ENCODE measurements around the gene TSSC4.

The TSSC4 gene

GRCh38 chr11:2436013-2436520, 35.5 kb downstream of the TSSC4 start:
- DNase-seq: no peak

GRCh38 chr11:2436521-2437031, 36.0 kb downstream of the TSSC4 start:
- no peak for DNase-seq

- no peak for DNase-seq
Measured at GRCh38 chr11:2437516-2437915, 37.0 kb downstream of the TSSC4 start.

GRCh38 chr11:2439820-2440219, 39.3 kb downstream of the TSSC4 start:
- no peak for DNase-seq

GRCh38 chr11:2440646-2441045, 40.1 kb downstream of the TSSC4 start:
- no peak for DNase-seq

- no peak for DNase-seq
Measured at GRCh38 chr11:2441171-2441570, 40.6 kb downstream of the TSSC4 start.

- DNase-seq: peak; percentile 84
Measured at GRCh38 chr11:2442589-2442988, 42.0 kb downstream of the TSSC4 start.

- peak; percentile 65 for DNase-seq
Measured at GRCh38 chr11:2443406-2443805, 42.9 kb downstream of the TSSC4 start.

- peak; percentile 90 for DNase-seq
Measured at GRCh38 chr11:2443881-2444820, 43.6 kb downstream of the TSSC4 start, which contains the start of gene TRPM5. TRPM5 (minus strand) TSS chr11:2444514; CDS start chr11:2423036, 21,478 bp downstream.

GRCh38 chr11:2444821-2445745, 44.5 kb downstream of the TSSC4 start, which contains the start of gene KCNQ1:
KCNQ1 (plus strand) TSS chr11:2445008; CDS start chr11:2445099, 91 bp downstream.
- DNase-seq: peak; percentile 40

- DNase-seq: peak; percentile 32
Measured at GRCh38 chr11:2445746-2446551, 45.4 kb downstream of the TSSC4 start.

- DNase-seq: no peak
Measured at GRCh38 chr11:2446590-2447252, 46.2 kb downstream of the TSSC4 start.

GRCh38 chr11:2447253-2447950, 46.9 kb downstream of the TSSC4 start:
- no peak for DNase-seq

- no peak for DNase-seq
Measured at GRCh38 chr11:2447951-2448650, 47.6 kb downstream of the TSSC4 start.

- no peak for DNase-seq
Measured at GRCh38 chr11:2448661-2449547, 48.4 kb downstream of the TSSC4 start.

- DNase-seq: no peak
Measured at GRCh38 chr11:2449548-2450320, 49.2 kb downstream of the TSSC4 start.

GRCh38 chr11:2450321-2451041, 49.9 kb downstream of the TSSC4 start:
- no peak for DNase-seq

All from NCI-H146 (cell line).